Measurements from ENCODE around the gene NOP53. TPM values are rescaled to one million over a fixed set of nuclear protein-coding genes. Genes with fewer than 3 reads are reported as not detected.

The NOP53 gene
- total RNA-seq, 4 donors from 2014 or later: 154 to 426 (median 281) TPM

DNA sequence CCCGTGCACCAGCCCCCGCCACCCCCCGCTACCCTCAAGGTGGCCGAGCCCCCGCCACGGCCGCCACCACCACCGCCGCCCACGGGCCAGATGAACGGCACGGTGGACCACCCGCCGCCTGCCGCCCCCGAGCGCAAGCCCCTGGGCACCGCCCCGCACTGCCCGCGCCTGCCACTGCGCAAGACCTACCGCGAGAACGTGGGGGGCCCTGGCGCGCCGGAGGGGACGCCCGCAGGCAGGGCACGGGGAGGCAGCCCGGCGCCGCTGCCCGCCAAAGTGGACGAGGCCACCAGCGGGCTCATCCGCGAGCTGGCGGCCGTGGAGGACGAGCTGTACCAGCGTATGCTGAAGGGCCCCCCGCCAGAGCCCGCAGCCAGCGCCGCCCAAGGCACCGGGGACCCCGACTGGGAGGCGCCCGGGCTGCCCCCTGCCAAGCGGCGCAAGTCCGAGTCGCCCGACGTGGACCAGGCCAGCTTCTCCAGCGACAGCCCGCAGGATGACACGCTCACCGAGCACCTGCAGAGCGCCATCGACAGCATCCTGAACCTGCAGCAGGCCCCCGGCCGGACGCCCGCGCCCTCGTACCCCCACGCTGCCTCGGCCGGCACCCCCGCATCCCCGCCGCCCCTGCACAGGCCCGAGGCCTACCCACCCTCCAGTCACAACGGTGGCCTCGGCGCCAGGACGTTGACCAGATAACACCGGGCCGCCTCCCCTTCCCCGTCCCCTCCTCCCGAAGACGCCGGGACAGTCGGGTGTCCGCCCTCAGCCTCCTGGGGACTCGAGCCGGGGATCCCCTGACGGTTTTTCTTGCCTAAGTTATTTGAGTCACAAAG, 43.4 kb upstream of the NOP53 start:
- TF ChIP-seq, protein P1, sequence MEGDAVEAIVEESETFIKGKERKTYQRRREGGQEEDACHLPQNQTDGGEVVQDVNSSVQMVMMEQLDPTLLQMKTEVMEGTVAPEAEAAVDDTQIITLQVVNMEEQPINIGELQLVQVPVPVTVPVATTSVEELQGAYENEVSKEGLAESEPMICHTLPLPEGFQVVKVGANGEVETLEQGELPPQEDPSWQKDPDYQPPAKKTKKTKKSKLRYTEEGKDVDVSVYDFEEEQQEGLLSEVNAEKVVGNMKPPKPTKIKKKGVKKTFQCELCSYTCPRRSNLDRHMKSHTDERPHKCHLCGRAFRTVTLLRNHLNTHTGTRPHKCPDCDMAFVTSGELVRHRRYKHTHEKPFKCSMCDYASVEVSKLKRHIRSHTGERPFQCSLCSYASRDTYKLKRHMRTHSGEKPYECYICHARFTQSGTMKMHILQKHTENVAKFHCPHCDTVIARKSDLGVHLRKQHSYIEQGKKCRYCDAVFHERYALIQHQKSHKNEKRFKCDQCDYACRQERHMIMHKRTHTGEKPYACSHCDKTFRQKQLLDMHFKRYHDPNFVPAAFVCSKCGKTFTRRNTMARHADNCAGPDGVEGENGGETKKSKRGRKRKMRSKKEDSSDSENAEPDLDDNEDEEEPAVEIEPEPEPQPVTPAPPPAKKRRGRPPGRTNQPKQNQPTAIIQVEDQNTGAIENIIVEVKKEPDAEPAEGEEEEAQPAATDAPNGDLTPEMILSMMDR (IDR thresholded peaks at IDR 0.05; ENCODE audit: low read depth): no peak

DNA sequence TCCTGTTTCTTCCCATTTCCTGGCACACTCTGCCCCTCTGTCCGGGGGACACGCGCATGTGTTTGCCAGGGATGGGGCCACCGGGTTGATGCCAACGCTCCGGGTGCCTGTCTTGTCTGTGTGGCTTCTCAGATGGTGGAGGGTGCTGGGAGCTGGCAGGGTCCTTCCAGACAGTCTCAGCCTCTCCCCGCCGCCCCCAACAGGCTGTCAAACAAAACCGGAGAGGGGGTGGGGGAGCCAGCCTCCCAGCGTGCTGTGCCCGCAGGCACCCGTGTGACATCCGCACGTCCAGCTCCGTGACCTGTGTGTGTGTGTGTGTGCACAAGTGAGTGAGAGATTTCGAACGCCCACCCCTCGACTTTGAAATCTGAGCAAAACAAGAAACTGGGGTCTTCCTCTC, 42.7 kb upstream of the NOP53 start:
- TF ChIP-seq, protein P1 (IDR thresholded peaks at IDR 0.05; ENCODE audit: low read depth): no peak

DNA sequence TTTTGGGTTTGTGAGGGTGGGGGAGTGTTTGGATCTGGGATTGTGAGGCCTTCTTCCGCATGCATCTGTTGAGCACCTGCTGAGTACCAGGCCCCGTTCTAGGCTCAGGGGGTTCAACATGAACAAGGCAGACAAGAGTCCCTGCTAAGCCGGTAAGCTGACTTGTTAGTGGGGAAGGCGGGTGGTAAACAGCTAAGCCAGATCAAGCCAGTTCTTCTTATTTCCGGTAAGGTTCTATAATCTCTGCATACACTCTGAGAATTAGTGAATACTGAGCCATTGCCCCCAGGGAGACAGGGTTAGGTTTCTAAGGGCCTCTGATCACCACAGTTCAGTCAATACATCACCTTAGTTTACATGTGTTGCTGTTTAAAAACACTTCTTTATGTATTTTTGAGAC, 42.0 kb upstream of the NOP53 start:
- TF ChIP-seq, protein P1 (IDR thresholded peaks at IDR 0.05; ENCODE audit: low read depth): no peak

DNA sequence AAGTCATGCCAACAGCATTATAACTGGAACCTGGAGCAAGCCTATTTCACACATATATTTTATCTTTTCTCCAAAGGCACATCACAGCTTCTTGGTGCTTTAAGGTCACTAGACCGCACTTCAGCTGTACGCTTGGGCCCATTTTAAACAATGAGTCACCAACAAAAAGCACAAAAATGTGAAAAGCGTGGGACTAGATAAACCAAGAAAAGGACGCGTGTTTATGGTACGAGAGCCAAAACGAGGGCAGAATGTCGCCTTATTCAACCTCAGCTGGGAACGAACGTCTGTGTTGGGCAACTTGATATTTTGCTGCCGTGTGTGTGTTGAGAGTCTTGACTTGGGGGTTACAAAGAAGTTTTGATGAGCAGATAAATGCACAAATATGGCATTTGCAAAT, 41.3 kb upstream of the NOP53 start:
- TF ChIP-seq, protein P1 (IDR thresholded peaks at IDR 0.05; ENCODE audit: low read depth): no peak

DNA sequence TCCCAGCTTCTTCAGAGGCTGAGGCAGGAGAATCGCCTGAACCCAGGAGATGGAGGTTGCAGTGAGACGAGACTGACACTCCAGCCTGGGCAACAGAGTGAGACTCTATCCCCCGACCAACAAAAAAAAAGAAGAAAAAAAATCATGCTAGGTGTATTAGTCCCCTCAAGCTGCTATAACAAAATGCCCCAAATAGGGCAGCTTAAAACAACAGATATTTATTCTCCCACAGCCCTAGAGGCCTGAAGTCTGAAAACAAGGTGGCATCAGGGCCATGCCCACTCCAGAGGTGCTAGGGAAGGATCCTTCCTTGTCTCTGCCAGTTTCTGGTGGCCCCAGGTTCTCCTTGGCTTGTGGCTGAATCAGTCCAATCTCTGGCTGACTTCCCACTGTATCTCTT, 40.7 kb upstream of the NOP53 start:
- TF ChIP-seq, protein P1 (IDR thresholded peaks at IDR 0.05; ENCODE audit: low read depth): no peak

DNA sequence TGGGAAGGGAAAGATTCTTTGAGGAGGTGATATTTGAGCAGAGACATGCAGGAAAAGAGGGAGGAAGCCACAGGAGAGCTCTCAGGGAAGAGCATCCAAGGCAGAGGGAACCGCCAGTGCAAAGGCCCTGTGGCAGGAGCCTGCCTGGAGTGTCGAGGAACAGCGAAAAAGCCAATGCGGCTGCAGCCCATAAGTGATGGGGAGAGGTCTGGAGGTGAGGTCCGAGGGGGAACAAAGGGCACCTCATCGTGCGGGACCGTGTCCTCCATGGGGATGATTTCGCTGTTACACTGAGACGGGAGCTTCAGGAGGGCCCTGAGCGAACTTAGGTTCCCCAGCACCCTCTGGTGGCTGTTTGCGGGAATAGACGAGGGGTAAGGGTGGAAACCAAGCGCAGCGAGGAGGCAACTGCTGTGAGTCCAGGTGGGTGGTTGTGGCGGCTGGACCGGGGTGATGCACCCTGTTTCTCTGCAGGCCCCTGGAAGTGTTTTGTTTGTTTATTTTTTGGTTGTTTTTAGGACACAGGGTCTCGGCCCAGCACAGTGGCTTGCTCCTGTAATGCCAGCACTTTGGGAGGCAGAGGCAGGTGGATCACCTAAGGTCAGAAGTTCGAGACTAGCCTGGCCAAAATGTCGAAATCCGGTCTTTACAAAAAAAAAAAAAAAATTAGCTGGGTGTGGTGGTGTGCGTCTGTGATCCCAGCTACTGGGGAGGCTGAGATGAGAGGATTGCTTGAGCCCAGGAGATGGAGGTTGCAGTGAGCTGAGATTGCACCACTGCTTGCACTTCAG, 38.0 kb upstream of the NOP53 start:
- TF ChIP-seq, protein P1 (IDR thresholded peaks at IDR 0.05; ENCODE audit: low read depth): no peak

DNA sequence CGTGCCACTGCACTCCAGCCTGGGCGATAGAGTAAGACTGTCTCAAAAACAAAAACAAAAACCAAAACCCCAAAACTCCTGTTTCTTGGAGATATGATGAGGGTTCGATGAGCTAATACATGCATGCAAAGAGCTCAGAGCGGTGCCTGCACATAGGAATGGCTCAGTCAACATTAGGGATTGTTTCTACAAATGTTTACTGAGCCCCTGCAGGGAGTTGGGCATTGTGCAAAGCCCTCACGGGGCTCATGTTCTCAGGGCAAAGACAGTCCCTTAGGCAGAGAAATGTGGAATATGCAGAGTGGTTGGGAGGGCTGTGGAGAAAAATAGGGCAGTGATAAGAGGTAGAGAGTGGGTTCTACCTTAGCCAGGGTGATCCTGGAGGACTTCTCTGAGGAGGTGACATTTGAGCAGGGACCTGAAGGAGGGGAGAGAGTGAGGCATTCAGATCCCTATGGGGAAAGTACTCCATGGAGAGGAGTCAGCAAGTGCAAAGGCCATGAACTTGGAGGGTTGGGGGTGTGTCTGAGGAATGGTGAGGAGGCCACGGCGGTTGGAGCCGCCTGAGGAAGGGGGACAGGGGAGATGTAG, 33.6 kb upstream of the NOP53 start:
- TF ChIP-seq, protein P1 (IDR thresholded peaks at IDR 0.05; ENCODE audit: low read depth): no peak
